SK-N-SH (cell line): ENCODE results near the gene ZNF560. TPM values are rescaled to one million over a fixed set of nuclear protein-coding genes. Genes with fewer than 3 reads are reported as not detected.
"Not testable (repeated sequence)": the region's sequence is repeated elsewhere in the genome, so short reads cannot be mapped to it uniquely, and the experiment has no call there.

Experiments used
- CTCF ChIA-PET: fragments of 300-600, 350-600 bp; formaldehyde crosslinking; extraction: SDS; loops from one replicate; lab custom pipeline; 2021; lab: Yijun Ruan, JAX
- POLR2A ChIA-PET: fragments of 350-600 bp; sonication (Branson Sonifier 250); formaldehyde crosslinking; extraction: SDS; loops from one replicate; lab custom pipeline; 2020; ENCODE audit warnings: antibody characterized with exemption, inconsistent platforms; lab: Yijun Ruan, JAX
- DNase-seq: peaks from one replicate; pipeline ENCODE4 v3.0.0; 2012
- H2AFZ ChIP-seq: fragments of 200-600 bp; sonication (generic); 2 replicates; pipeline ENCODE4 v1.8.1; 2016; ENCODE audit warnings: antibody characterized with exemption, mild to moderate bottlenecking, low read depth
- H3F3A ChIP-seq: fragments of 200-600 bp; sonication (generic); replicated peaks from 2 replicates; pipeline ENCODE3; 2016; ENCODE audit warnings: antibody characterized with exemption, mild to moderate bottlenecking; ENCODE audit not compliant: insufficient read depth
- H3K27ac ChIP-seq, 2 experiments: fragments of 200-500 bp in 1 of 2; fragments of 200-600 bp in 1 of 2; sonication (Bioruptor generic) in 1 of 2; sonication (generic), shearing (Covaris generic) in 1 of 2; 2 replicates each; pipeline versions ENCODE4 v1.5.1 to v1.6.1; 2014 to 2016; ENCODE audit warnings: low read depth in 2 of 2, inconsistent platforms in 1 of 2, low read length in 1 of 2, mild to moderate bottlenecking in 1 of 2, mixed read lengths in 1 of 2
- H3K27me3 ChIP-seq: fragments of 200-600 bp; sonication (generic), shearing (Covaris generic); 2 replicates; pipeline ENCODE4 v1.6.1; 2016; ENCODE audit warnings: mixed run types; ENCODE audit not compliant: insufficient read depth
- H3K36me3 ChIP-seq, 2 experiments: fragments of 200-500 bp in 1 of 2; fragments of 200-600 bp in 1 of 2; sonication (Bioruptor generic) in 1 of 2; sonication (generic) in 1 of 2; replicated peaks in 1 of 2; 2 replicates each; pipeline versions ENCODE3 to v1.5.1; 2014 to 2016; ENCODE audit warnings: low read length in 1 of 2, mild to moderate bottlenecking in 1 of 2; ENCODE audit not compliant: insufficient read depth in 2 of 2, control insufficient read depth in 1 of 2
- H3K4me1 ChIP-seq, 2 experiments: fragments of 200-500 bp in 1 of 2; fragments of 200-600 bp in 1 of 2; sonication (Bioruptor generic) in 1 of 2; sonication (generic), shearing (Covaris generic) in 1 of 2; 2 replicates each; pipeline versions ENCODE4 v1.5.1 to v1.6.1; 2014 to 2016; ENCODE audit warnings: low read depth in 1 of 2, low read length in 1 of 2, mixed run types in 1 of 2; ENCODE audit not compliant: insufficient read depth in 2 of 2, control insufficient read depth in 1 of 2
- H3K4me2 ChIP-seq: fragments of 200-600 bp; sonication (generic), shearing (Covaris generic); 2 replicates; pipeline ENCODE4 v1.6.1; 2017; ENCODE audit warnings: mixed run types
- H3K4me3 ChIP-seq, 2 experiments: fragments of 200-500 bp in 1 of 2; fragments of 200-600 bp in 1 of 2; sonication (Bioruptor generic) in 1 of 2; sonication (generic), shearing (Covaris generic) in 1 of 2; 2 replicates each; pipeline versions ENCODE4 v1.5.1 to v1.8.1; 2014 to 2016; ENCODE audit warnings: low read depth in 2 of 2, inconsistent platforms in 1 of 2, low read length in 1 of 2, mild to moderate bottlenecking in 1 of 2, mixed read lengths in 1 of 2, moderate library complexity in 1 of 2
- H3K79me2 ChIP-seq: fragments of 200-600 bp; sonication (generic); 2 replicates; pipeline ENCODE4 v1.8.1; 2017; ENCODE audit warnings: mild to moderate bottlenecking; ENCODE audit not compliant: insufficient read depth
- H3K9ac ChIP-seq: fragments of 200-600 bp; sonication (generic); 2 replicates; pipeline ENCODE4 v1.6.1; 2017; ENCODE audit warnings: mixed run types
- H3K9me2 ChIP-seq: fragments of 200-600 bp; sonication (generic); 2 replicates; pipeline ENCODE4 v1.6.1; 2017; ENCODE audit warnings: mixed run types
- H3K9me3 ChIP-seq: fragments of 200-600 bp; sonication (generic); 2 replicates; pipeline ENCODE4 v1.6.1; 2017; ENCODE audit warnings: mixed run types, mild to moderate bottlenecking, moderate library complexity
- H4K20me1 ChIP-seq: fragments of 200-600 bp; sonication (generic); 2 replicates; pipeline ENCODE4 v1.6.1; 2017; ENCODE audit warnings: mild to moderate bottlenecking, mixed run types; ENCODE audit not compliant: insufficient read depth
- ELF1 ChIP-seq: IDR thresholded peaks from 2 replicates; pipeline ENCODE4 v1.4.0; 2012
- EP300 ChIP-seq, 2 experiments: IDR thresholded peaks; 2 replicates each; pipeline versions ENCODE4 v1.4.0 to v1.6.1; 2012; ENCODE audit warnings: borderline replicate concordance in 1 of 2, low read depth in 1 of 2, low read length in 1 of 2
- FOXJ3 ChIP-seq: sonication (generic); formaldehyde crosslinking; IDR thresholded peaks from 2 replicates; pipeline ENCODE4 v1.5.1; 2020; ENCODE audit warnings: mild to moderate bottlenecking, missing genetic modification reagents
- GABPA ChIP-seq: IDR thresholded peaks from 2 replicates; pipeline ENCODE4 v1.4.0; 2012; ENCODE audit warnings: low read depth, mild to moderate bottlenecking
- POLR2AphosphoS5 ChIP-seq: IDR thresholded peaks from 2 replicates; pipeline ENCODE4 v1.6.1; 2012; ENCODE audit warnings: low read depth, low read length
- WGBS: methylation state at CpG from one replicate; pipeline ENCODE4 v1.1.6; 2017; ENCODE audit warnings: low lambda C conversion rate; 5-methylcytosine and 5-hydroxymethylcytosine counted together
- polyA plus RNA-seq, 3 experiments: library from polyadenylated mRNA; depleted of rRNA; stranded (reverse); fragments of >200 nt; gene quantifications; 2 replicates each; pipeline ENCODE4 v1.2.3, GENCODE V29; 2012
- TF ChIP-seq, protein P1 (sequence below): fragments of 150-350 bp; IDR thresholded peaks from 2 replicates; pipeline ENCODE4 v1.6.1; 2016; ENCODE audit warnings: mild to moderate bottlenecking, low read depth, low read length

Gene ZNF560
- 0.10 TPM in 2 replicates for polyA plus RNA-seq (2012; rRNA removed)
- 0.21 and 0.24 TPM in 2 replicates for polyA plus RNA-seq (2012; cell fraction: cytosol; rRNA removed)
- polyA plus RNA-seq (2012; cell fraction: nucleus; rRNA removed) = 0.14 and 0.24 TPM in 2 replicates

DNA sequence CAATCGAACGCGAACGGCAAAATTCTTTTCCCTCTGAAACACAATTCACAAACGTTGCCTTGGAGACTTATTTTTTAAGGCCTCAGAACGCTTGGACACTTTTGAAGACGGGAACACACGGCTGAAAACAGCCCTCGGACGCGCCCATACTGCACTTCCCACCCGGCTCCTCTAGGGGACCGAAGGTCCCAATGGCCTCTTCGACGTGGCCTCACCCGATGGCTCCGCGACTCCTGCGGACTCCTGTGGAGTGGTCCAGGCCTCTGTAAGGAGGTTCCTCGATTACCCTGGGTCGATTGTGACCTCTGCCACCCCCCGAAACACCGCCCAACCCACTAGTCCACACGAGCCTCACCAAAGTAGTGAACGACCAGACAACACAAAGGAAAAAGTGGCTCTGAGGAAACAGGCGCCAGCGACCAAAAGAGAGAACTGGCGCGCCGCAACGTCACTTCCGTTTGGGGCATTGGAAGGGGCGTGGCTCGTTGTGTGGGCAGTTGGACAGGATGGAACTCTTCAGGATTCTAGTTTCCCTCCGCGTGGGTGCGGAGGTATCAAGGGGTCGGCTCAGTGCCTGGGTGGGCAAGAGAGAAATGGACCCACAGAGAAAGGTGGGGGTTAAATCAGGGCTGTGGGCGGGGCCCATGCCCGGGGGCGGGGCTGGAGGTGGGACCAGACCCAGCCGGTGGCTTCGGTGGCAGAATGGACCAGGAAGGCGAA is at the start of gene ZNF560:
ZNF560 (minus strand) TSS at position 434 of the 720 bp plus-strand sequence. CDS start 23,303 bp downstream, outside the sequence.
- Histone ChIP-seq H3K9me2 (no peaks in the 10 kb centered on the region), H2AFZ (peak within 1 kb of the TSS; percentile 35; the same call in 1 of the 2 replicates), H3K79me2 (no peaks in the 10 kb centered on the region), H4K20me1 (no peaks in the 10 kb centered on the region), H3K36me3 (no peaks in the 10 kb centered on the region), H3K4me2 (no peak within 1 kb of the TSS), H3K27ac (no peak within 1 kb of the TSS)
- peak; percentile 56 for DNase-seq
- POLR2A ChIA-PET = no interaction called here
- no peak for TF ChIP-seq ELF1
- TF ChIP-seq FOXJ3 (CRISPR knock-in tag) = no peak
- no peak for TF ChIP-seq POLR2AphosphoS5
- 0 out of 2 replicates have a peak, but pooled peaks have one; percentile 18 for TF ChIP-seq GABPA
- TF ChIP-seq, protein P1, sequence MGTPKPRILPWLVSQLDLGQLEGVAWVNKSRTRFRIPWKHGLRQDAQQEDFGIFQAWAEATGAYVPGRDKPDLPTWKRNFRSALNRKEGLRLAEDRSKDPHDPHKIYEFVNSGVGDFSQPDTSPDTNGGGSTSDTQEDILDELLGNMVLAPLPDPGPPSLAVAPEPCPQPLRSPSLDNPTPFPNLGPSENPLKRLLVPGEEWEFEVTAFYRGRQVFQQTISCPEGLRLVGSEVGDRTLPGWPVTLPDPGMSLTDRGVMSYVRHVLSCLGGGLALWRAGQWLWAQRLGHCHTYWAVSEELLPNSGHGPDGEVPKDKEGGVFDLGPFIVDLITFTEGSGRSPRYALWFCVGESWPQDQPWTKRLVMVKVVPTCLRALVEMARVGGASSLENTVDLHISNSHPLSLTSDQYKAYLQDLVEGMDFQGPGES = no peak
- no peak for TF ChIP-seq EP300 (IDR thresholded peaks at IDR 0.05; ENCODE audit: borderline replicate concordance in 1 of 2, low read depth in 1 of 2, low read length in 1 of 2)
- TF ChIP-seq, all 33 proteins: peak for 1
- peak within 1 kb of the TSS; percentile 7 to 23; a peak in 1 of 4 replicates for H3K4me3 ChIP-seq
- CTCF ChIA-PET = interaction anchor here (0.6 kb wide), 1 partner anchor 301 kb away, joined by 3 read pairs; no protein-coding TSS in a partner anchor
- 11% methylated on average over 40 of the region's 44 CpGs for WGBS
- H3K27me3 ChIP-seq = no peaks in the 10 kb centered on the region
- no peak within 1 kb of the TSS for H3K9ac ChIP-seq
- H3F3A ChIP-seq = no peaks in the 10 kb centered on the region
- no peaks in the 10 kb centered on the region for H3K4me1 ChIP-seq
- H3K9me3 ChIP-seq = peaks cover 3% of the 10 kb centered on the region; the same call in 1 of the 2 replicates

DNA sequence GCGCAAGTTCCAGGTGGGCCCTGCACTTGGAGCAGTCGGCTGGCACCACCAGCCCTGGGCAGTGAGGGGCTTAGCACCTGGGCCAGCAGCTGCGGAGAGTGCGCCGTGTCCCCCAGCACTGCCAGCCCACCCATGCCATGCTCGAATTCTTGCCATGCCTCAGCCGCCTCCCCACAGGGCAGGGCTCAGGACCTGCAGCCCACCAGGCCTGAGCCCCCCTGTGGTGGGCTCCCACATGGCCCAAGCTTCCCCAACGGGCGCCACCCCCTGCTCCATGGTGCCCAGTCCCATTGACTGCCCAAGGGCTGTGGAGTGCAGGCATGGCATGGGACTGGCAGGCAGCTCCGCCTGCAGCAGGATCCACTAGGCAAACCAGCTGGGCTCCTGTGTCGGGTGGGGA is 49.5 kb upstream of the ZNF560 start:
- H3K9me2 ChIP-seq = no peaks in the 10 kb centered on the region
- no peak overlapping the region for H3K9ac ChIP-seq
- no peak overlapping the region for H3K4me3 ChIP-seq
- H3K79me2 ChIP-seq = no peaks in the 10 kb centered on the region
- ChIA-PET CTCF (no interaction called here), POLR2A (no interaction called here)
- H3K27me3 ChIP-seq = no peaks in the 10 kb centered on the region
- no peaks in the 10 kb centered on the region for H3K36me3 ChIP-seq
- H4K20me1 ChIP-seq = no peaks in the 10 kb centered on the region
- no peak overlapping the region for H2AFZ ChIP-seq
- no peaks in the 10 kb centered on the region for H3F3A ChIP-seq
- no peak overlapping the region for H3K27ac ChIP-seq
- DNase-seq = no peak
- TF ChIP-seq, protein P1 = no peak
- H3K9me3 ChIP-seq = peaks cover 5% of the 10 kb centered on the region; the same call in 1 of the 2 replicates
- WGBS = 57% methylated on average over 2 of the region's 11 CpGs
- no peak overlapping the region for H3K4me2 ChIP-seq
- no peaks in the 10 kb centered on the region for H3K4me1 ChIP-seq

DNA sequence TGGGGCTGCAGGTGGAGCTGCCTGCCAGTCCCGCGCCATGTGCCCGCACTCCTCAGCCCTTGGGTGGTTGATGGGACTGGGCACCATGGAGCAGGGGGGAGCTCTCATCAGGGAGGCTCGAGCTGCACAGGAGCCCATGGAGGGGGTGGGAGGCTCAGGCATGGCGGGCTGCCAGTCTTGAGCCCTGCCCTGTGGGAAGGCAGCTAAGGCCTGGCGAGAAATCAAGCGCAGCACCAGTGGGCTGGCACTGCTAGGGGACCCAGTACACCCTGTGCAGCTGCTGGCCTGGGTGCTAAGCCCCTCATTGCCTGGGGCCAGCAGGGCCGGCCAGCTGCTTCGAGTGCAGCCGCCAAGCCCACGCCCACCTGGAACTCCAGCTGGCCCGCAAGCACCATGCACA is 42.9 kb upstream of the ZNF560 start:
- DNase-seq, H3K9me3 ChIP-seq, H2AFZ ChIP-seq, H3K27ac ChIP-seq, H3F3A ChIP-seq, H3K4me3 ChIP-seq, H3K36me3 ChIP-seq, CTCF ChIA-PET, POLR2A ChIA-PET, H4K20me1 ChIP-seq, H3K4me1 ChIP-seq, H3K4me2 ChIP-seq, H3K9ac ChIP-seq, H3K27me3 ChIP-seq, H3K9me2 ChIP-seq: not testable (repeated sequence)
- peaks cover 21% of the 10 kb centered on the region for H3K79me2 ChIP-seq
- WGBS = 20% methylated on average over 1 of the region's 12 CpGs

DNA sequence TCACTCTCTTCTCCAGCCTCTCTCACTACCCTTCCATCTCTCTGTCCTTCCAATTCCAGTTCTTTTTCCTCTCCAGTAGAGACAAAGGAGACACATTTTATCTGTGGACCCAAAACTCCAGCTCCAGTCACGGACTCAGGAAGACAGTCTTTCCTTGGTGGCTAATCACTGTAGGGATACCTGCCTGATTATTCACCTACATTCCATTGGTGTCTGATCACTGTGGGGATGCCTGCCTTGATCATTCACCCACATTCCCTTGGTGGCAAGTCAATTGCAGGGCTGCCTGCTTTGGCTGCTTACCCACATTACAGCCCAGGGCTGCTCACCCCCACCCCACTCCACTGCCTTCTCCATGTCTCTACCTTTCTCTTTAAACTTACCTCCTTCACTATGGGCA is 41.5 kb upstream of the ZNF560 start:
- H3K4me3 ChIP-seq, H3K27me3 ChIP-seq, H3K4me1 ChIP-seq, CTCF ChIA-PET, H3F3A ChIP-seq, H3K9me3 ChIP-seq, DNase-seq, H4K20me1 ChIP-seq, H3K9ac ChIP-seq, POLR2A ChIA-PET, H3K27ac ChIP-seq, H2AFZ ChIP-seq, H3K4me2 ChIP-seq, H3K9me2 ChIP-seq: not testable (repeated sequence)
- Histone ChIP-seq H3K79me2 (peaks cover 25% of the 10 kb centered on the region), H3K36me3 (peaks cover 11 to 18% of the 10 kb centered on the region in 2 experiments)
- WGBS = 60% methylated on average over 1 of the region's 1 CpG

DNA sequence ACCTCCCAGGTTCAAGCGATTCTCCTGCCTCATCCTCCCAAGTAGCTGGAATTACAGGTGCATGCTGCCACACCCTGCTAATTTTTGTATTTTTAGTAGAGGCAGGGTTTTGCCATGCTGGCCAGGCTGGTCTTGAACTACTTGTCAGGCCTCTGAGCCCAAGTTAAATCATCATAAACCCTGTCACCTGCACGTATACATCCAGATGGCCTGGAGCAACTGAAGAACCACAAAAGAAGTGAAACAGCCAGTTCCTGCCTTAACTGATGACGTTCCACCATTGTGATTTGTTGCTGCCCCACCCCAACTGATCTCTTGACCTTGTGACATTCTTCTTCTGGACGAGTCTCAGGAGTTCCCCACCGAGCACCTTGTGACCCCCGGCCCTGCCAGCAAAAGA is 40.8 kb upstream of the ZNF560 start:
- H3K4me2 ChIP-seq = peak overlapping the region; percentile 73; the same call in 1 of the 2 replicates

More for the DNA sequence above, 40.8 kb upstream of the ZNF560 start:
- H3K27me3 ChIP-seq, H3F3A ChIP-seq, H3K9me3 ChIP-seq, H3K9ac ChIP-seq, H4K20me1 ChIP-seq, POLR2A ChIA-PET, DNase-seq, H3K4me1 ChIP-seq, CTCF ChIA-PET, H3K9me2 ChIP-seq: not testable (repeated sequence)
- WGBS = 68% methylated on average over 6 of the region's 6 CpGs
- Histone ChIP-seq H3K4me3 (peak overlapping the region in 1 of 2 experiments; percentile 86; a peak in 2 of 4 replicates), H3K79me2 (peaks cover 25% of the 10 kb centered on the region), H2AFZ (peak overlapping the region; percentile 97), H3K27ac (peak overlapping the region in 1 of 2 experiments; percentile 83; a peak in 1 of 4 replicates), H3K36me3 (peaks cover 11 to 25% of the 10 kb centered on the region in 2 experiments)
